NCI-H1417 (cell line): ENCODE results near the gene LIPH.
A peak's percentile ranks its signal among the peaks of the same experiment; 100 is the strongest.

Source experiments
- DNase-seq, 3 experiments: peaks; one replicate each; lab custom pipeline; 2025; lab: John Stamatoyannopoulos, UW

The LIPH gene

GRCh38 chr3:185540695-185541094, 11.7 kb downstream of the LIPH start:
- DNase-seq, result no peak

- no peak for DNase-seq
Measured at GRCh38 chr3:185539934-185540333, 12.5 kb downstream of the LIPH start.

- DNase-seq, result peak in 2 of 3 experiments; percentile 24 to 28
Measured at GRCh38 chr3:185537369-185537970, 14.9 kb downstream of the LIPH start.

GRCh38 chr3:185534511-185534910, 17.9 kb downstream of the LIPH start:
- no peak for DNase-seq

GRCh38 chr3:185532901-185533300, 19.5 kb downstream of the LIPH start:
- DNase-seq, result no peak

- DNase-seq, result no peak
Measured at GRCh38 chr3:185530856-185531255, 21.5 kb downstream of the LIPH start.

GRCh38 chr3:185528532-185528931, 23.9 kb downstream of the LIPH start:
- no peak for DNase-seq

GRCh38 chr3:185527364-185527763, 25.0 kb downstream of the LIPH start:
- no peak for DNase-seq

- no peak for DNase-seq
Measured at GRCh38 chr3:185526349-185526951, 25.9 kb downstream of the LIPH start.

- DNase-seq, result no peak
Measured at GRCh38 chr3:185521349-185522138, 30.8 kb downstream of the LIPH start.

- DNase-seq, result peak in 1 of 3 experiments; percentile 42
Measured at GRCh38 chr3:185519021-185519420, 33.4 kb downstream of the LIPH start.

- DNase-seq, result no peak
Measured at GRCh38 chr3:185517387-185518130, 34.8 kb downstream of the LIPH start.

- DNase-seq, result no peak
Measured at GRCh38 chr3:185511711-185512110, 40.7 kb downstream of the LIPH start.

- no peak for DNase-seq
Measured at GRCh38 chr3:185508335-185508991, 43.9 kb downstream of the LIPH start.

- no peak for DNase-seq
Measured at GRCh38 chr3:185507883-185508282, 44.5 kb downstream of the LIPH start.

- DNase-seq, result no peak
Measured at GRCh38 chr3:185504636-185505035, 47.8 kb downstream of the LIPH start.

GRCh38 chr3:185503521-185503920, 48.9 kb downstream of the LIPH start:
- no peak for DNase-seq

GRCh38 chr3:185502987-185503386, 49.4 kb downstream of the LIPH start:
- DNase-seq, result no peak

GRCh38 chr3:185498503-185499396, 53.6 kb downstream of the LIPH start, which contains the start of gene TMEM41A:
Gene TMEM41A, minus strand, starts transcription at chr3:185499035. Its CDS starts 74 bp downstream, at chr3:185498961.
- peak; percentile 90 to 95 (median 94) for DNase-seq

GRCh38 chr3:185490241-185490640, 62.1 kb downstream of the LIPH start:
- DNase-seq, result no peak

- DNase-seq, result no peak
Measured at GRCh38 chr3:185489462-185489861, 62.9 kb downstream of the LIPH start.
